OCI-LY3 (cell line): ENCODE results near the gene MTOR.

Experiments
- EZH2phosphoT487 ChIP-seq: fragments of 200-600 bp; shearing (Covaris generic); IDR thresholded peaks from 2 replicates; pipeline ENCODE4 v1.6.1; 2018; ENCODE audit warnings: antibody characterized with exemption, mixed run types, low read depth
- TF ChIP-seq, protein P1 (sequence below): fragments of 200-600, 300-600 bp; sonication (generic); IDR thresholded peaks from 2 replicates; pipeline ENCODE4 v1.5.1; 2014; ENCODE audit warnings: antibody characterized with exemption, low read length, low read depth

DNA sequence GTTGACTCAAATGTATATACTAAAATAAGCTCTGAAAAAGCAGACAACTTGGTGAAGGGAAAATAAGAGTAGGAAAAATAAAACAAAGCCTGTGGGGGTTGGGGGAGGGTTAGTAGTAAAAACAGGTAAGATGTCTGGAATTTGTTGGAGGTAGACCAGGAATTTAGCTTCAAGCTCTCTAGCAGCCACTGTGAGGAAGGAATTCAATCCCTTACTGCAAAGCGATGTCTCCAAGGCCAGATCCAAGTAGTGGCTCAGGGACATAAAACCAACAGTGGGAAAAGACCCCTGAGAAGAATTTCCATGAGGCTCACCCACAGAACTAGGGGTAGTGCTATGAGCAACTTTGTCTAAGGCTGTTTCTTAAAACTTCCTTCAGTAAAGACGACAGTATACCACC is 65.4 kb downstream of the MTOR start:
- TF ChIP-seq, protein P1, sequence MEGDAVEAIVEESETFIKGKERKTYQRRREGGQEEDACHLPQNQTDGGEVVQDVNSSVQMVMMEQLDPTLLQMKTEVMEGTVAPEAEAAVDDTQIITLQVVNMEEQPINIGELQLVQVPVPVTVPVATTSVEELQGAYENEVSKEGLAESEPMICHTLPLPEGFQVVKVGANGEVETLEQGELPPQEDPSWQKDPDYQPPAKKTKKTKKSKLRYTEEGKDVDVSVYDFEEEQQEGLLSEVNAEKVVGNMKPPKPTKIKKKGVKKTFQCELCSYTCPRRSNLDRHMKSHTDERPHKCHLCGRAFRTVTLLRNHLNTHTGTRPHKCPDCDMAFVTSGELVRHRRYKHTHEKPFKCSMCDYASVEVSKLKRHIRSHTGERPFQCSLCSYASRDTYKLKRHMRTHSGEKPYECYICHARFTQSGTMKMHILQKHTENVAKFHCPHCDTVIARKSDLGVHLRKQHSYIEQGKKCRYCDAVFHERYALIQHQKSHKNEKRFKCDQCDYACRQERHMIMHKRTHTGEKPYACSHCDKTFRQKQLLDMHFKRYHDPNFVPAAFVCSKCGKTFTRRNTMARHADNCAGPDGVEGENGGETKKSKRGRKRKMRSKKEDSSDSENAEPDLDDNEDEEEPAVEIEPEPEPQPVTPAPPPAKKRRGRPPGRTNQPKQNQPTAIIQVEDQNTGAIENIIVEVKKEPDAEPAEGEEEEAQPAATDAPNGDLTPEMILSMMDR = no peak
- TF ChIP-seq EZH2phosphoT487 = no peak
